Stimulated activated CD8-positive, alpha-beta memory T cell treated with anti-CD3 and anti-CD28 coated beads, Interleukin-4, amount 100 ng/mL, for 1 hour (primary cell): ENCODE results near the gene SPECC1L.

Experiments used
- DNase-seq, 2 donors: peaks; one replicate each; pipeline ENCODE4 v3.0.0-alpha.2; 2020; ENCODE audit warnings: low read depth in 2 of 2, low spot score in 1 of 2

SPECC1L gene

GRCh38 chr22:24440718-24441405 lies 170.2 kb downstream of the SPECC1L start:
- no peak for DNase-seq

GRCh38 chr22:24441406-24442351 lies 171.0 kb downstream of the SPECC1L start:
- DNase-seq = no peak

GRCh38 chr22:24442352-24442744 lies 171.7 kb downstream of the SPECC1L start:
- no peak for DNase-seq

- no peak for DNase-seq
These were observed 173.0 kb downstream of the SPECC1L start for GRCh38 chr22:24443668-24444067.

- DNase-seq = no peak
These were observed 173.6 kb downstream of the SPECC1L start for GRCh38 chr22:24444251-24444650.

- no peak for DNase-seq
These were observed 174.3 kb downstream of the SPECC1L start for GRCh38 chr22:24444729-24445466.

GRCh38 chr22:24445481-24446259 lies 175.0 kb downstream of the SPECC1L start:
- no peak for DNase-seq

GRCh38 chr22:24446260-24446611 lies 175.6 kb downstream of the SPECC1L start:
- DNase-seq = no peak

GRCh38 chr22:24450610-24451009 lies 180.0 kb downstream of the SPECC1L start:
- DNase-seq = no peak

- DNase-seq = no peak
These were observed 180.5 kb downstream of the SPECC1L start for GRCh38 chr22:24451162-24451561.

GRCh38 chr22:24453853-24454252 lies 183.2 kb downstream of the SPECC1L start:
- no peak for DNase-seq

- DNase-seq = no peak
These were observed 184.4 kb downstream of the SPECC1L start for GRCh38 chr22:24455039-24455438.

- no peak for DNase-seq
These were observed 185.3 kb downstream of the SPECC1L start for GRCh38 chr22:24455751-24456426.

- DNase-seq = no peak
These were observed 187.3 kb downstream of the SPECC1L start for GRCh38 chr22:24457894-24458420.

- DNase-seq = no peak
These were observed 189.3 kb downstream of the SPECC1L start for GRCh38 chr22:24459911-24460310.

GRCh38 chr22:24460418-24461089 lies 189.9 kb downstream of the SPECC1L start:
- no peak for DNase-seq

- DNase-seq = no peak
These were observed 192.6 kb downstream of the SPECC1L start for GRCh38 chr22:24463071-24463760.

- DNase-seq = no peak
These were observed 194.9 kb downstream of the SPECC1L start for GRCh38 chr22:24465566-24465965.

GRCh38 chr22:24465975-24466374 lies 195.3 kb downstream of the SPECC1L start:
- DNase-seq = no peak
